Activated CD4-positive, alpha-beta T cell treated with anti-CD3 and anti-CD28 coated beads, Interleukin-2, amount 50 U/mL, for 24 hours (primary cell): Measurements from ENCODE around the gene HECTD4.
"Not testable (repeated sequence)": the region's sequence is repeated elsewhere in the genome, so short reads cannot be mapped to it uniquely, and the experiment has no call there.

Source experiments
- DNase-seq, 2 donors: peaks; one replicate each; pipeline ENCODE4 v3.0.0-alpha.2; 2020; ENCODE audit warnings: low read depth in 1 of 2, low spot score in 1 of 2

The HECTD4 gene

DNA sequence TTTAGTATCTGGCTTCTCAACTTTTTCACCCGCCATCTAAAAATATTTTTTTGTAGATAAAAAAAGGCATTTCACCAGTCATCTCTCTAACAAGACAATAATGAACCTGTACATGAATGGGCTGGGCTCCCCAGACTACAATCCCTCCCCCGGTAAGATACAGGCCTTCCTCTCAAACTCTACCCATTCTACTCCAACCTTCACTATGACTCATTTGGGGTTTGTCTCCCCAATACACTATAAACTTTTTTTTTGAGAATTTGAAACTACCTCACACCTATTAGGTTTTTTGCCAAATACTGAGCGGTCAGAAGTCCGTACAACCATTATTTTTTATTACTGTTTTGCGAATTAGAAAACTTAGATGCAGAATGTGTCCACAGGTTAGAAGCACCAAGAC, 26.4 kb upstream of the HECTD4 start:
- no peak for DNase-seq

DNA sequence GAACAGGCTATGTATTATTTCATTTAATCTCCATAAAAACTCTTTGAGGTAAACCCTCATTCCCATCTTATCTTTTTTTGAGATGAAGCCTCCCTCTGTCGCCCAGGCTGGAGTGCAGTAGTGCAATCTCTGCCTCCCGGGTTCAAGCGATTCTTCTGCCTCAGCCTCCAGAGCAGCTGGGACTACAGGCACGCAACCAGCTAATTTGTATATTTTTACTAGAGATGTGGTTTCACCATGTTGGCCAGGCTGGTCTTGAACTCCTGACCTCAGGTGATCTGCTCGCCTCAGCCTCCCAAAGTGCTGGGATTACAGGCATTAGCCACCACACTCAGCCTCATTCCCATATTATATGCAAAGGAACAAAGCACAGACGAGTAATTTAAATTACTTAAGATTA, 25.5 kb upstream of the HECTD4 start:
- DNase-seq = not testable (repeated sequence)

GRCh38 chr12:112406519-112407488, 24.6 kb upstream of the HECTD4 start:
- no peak for DNase-seq

- no peak for DNase-seq
These were observed 19.8 kb upstream of the HECTD4 start for GRCh38 chr12:112401903-112402498.

- DNase-seq = no peak
These were observed 18.8 kb upstream of the HECTD4 start for GRCh38 chr12:112401054-112401453.

DNA sequence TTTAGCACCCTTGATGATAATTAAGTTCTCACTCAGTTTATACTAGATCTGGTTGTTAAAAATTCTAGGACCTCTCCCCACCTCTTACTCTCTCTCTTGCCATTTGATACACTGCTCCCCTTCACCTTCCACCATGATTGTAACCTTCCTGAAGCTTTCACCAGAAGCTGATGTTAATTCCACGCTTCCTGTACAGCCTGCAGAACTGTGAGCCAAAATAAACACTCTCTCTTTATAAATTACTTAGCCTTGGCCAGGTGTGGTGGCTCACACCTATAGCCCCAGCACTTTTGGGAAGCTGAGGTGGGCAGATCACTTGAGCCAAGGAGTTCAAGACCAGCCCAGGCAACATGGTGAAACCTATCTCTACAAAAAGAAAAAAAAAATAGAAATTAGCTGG, 11.1 kb upstream of the HECTD4 start:
- no peak for DNase-seq

DNA sequence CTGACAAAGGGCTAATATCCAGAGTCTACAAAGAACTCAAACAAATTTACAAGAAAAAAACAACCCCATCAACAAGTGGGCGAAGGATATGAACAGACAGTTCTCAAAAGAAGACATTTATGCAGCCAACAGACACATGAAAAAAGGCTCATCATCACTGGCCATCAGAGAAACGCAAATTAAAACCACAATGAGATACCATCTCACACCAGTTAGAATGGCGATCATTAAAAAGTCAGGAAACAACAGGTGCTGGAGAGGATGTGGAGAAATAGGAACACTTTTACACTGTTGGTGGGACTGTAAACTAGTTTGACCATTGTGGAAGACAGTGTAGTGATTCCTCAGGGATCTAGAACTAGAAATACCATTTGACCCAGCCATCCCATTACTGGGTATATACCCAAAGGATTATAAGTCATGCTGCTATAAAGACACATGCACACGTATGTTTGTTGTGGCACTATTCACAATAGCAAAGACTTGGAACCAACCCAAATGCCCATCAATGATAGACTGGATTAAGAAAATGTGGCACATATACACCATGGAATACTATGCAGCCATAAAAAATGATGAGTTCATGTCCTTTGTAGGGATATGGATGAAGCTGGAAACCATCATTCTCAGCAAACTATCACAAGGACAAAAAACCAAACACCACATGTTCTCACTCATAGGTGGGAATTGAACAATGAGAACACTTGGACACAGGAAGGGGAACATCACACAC, 7.9 kb upstream of the HECTD4 start:
- not testable (repeated sequence) for DNase-seq

- no peak for DNase-seq
These were observed 7.0 kb upstream of the HECTD4 start for GRCh38 chr12:112389228-112389627.

DNA sequence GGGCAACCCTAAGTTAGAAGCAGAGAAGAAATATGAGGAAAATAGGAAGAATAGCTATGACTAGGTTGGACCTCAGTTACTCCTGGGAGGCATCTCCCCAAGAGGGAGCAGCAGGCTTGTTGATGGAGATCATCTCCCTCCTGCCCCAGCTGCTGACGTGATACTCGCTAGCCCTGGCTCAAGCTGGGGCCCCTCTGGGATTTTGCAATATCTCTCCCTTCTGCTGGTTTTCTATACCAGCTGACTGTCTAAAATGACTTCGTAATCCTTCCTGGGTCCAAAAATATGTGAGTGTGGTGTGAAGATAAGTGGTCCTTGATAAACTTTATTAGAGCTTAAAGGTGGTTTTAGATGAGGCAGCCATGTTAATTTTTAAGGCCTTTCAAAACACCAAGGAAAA, 4.5 kb upstream of the HECTD4 start:
- DNase-seq = no peak

DNA sequence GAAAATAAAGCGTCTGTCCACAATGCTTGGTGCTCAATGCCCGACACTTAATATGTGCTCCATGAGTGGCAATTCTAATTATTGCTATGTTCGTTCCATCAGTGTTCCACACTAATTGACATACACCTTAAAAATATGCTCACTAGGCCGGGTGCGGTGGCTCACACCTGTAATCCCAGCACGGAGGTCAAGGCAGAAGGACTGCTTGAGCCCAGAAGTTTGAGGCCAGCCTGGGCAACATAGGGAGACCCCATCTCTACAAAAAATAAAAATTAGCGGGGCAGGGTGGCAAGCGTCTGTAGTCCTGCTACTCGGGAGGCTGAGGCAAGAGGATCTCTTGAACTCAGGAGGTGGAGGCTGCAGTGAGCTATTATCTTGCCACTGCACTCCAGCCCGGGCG, 635 bp upstream of the HECTD4 start:
- DNase-seq = no peak

- DNase-seq = no peak
These were observed 787 bp downstream of the HECTD4 start for GRCh38 chr12:112381406-112381882.

GRCh38 chr12:112380663-112381405, 1.4 kb downstream of the HECTD4 start:
- no peak for DNase-seq

GRCh38 chr12:112375105-112375504, 7.1 kb downstream of the HECTD4 start:
- DNase-seq = no peak

GRCh38 chr12:112374166-112374740, 8.0 kb downstream of the HECTD4 start:
- DNase-seq = no peak

DNA sequence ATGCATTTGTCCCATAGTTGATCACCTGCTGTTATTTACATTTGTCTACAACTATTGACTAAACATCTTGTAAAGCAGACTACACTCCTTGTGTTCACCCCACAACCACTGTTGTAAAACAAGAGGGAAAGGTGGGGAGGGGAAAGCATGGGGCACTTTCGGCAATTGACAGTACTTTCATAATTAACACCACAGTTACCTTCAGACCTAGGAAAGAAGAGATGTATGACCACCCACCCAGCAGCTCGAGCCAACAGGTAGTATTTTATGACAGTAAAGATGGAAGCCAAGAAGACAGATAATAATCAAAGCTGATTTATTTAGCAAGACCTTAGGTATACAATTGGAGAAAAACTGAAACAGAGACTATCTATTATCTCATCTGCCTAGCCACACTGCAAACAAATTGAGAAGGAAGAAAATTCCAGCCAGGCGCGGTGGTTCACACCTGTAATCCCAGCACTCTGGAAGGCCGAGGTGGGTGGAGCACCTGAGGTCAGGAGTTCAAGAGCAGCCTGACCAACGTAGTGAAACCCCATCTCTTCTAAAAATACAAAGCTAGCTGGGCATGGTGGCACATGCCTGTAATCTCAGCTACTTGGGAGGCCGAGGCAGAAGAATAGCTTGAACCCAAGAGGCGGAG, 11.2 kb downstream of the HECTD4 start:
- DNase-seq = no peak

GRCh38 chr12:112370199-112370598, 12.0 kb downstream of the HECTD4 start:
- no peak for DNase-seq

- no peak for DNase-seq
These were observed 13.4 kb downstream of the HECTD4 start for GRCh38 chr12:112368856-112369255.

- no peak for DNase-seq
These were observed 14.3 kb downstream of the HECTD4 start for GRCh38 chr12:112367965-112368364.

DNA sequence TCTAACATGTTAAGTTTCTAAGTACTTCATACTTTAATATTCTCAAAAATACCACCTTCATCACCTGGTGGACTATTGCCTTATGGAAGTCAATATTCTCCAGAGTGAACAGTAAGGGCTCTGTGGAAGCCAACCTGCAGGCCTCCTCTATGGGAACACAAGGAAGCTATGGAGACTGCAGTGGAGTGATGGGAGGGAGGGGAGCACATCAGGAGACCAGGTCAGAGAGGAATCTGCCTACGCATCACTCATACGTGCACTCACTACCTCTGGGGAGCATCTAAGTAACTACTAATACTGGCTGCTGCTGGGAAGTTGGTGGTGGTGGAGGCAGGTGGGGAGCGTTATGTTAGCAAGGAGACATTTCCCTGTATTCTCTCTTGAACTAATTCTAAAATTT, 19.9 kb downstream of the HECTD4 start:
- no peak for DNase-seq

DNA sequence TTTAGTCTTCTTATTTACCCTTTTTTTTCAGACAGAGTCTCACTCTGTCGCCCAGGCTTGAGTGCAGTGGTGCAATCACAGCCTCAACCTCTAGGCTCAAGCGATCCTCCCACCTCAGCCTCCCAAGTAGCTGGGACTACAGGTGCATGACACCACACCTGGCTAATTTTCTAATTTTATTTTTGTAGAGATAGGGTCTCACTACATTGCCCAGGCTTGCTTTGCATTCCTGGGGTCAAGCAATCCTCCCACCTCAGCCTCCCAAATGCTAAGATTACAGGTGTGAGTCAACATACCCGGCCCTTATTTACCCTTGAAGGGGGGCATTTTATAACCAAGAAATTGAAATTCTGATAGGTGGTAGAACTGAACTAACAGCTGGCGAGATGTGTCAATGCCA, 21.0 kb downstream of the HECTD4 start:
- no peak for DNase-seq
